Measurements from ENCODE around the gene TRIM27.

- TF ChIP-seq POLR2A (IDR thresholded peaks at IDR 0.05) (no peak), CTCF (IDR thresholded peaks at IDR 0.05) (peak in 1 of 4 experiments; percentile 5), POLR2AphosphoS5 (IDR thresholded peaks at IDR 0.05) (no peak), EP300 (IDR thresholded peaks at IDR 0.05) (no peak)
Observed at GRCh38 chr6:28897369-28897745, 26.4 kb downstream of the TRIM27 start.
